Heart left ventricle (tissue), 16 donors: ENCODE data around the gene EXD3. TPM values are rescaled to one million over a fixed set of nuclear protein-coding genes. Genes with fewer than 3 reads are reported as not detected.
A peak's percentile ranks its signal among the peaks of the same experiment; 100 is the strongest.

Experiments used
- ATAC-seq, 4 donors: fragments of 200-7000 bp; cut with Tn5 transposase; one replicate each; pipeline ENCODE4 v1.9.1; 2020 to 2022; ENCODE audit warnings: moderate library complexity in 4 of 4, mild to moderate bottlenecking in 3 of 4, moderate number of reproducible peaks in 1 of 4
- DNase-seq, 5 donors: peaks; one replicate each; pipeline ENCODE4 v3.0.0-alpha.2; 2020
- H3K27ac ChIP-seq, 12 donors: fragments of 200-600 bp; sonication (generic) in 4 of 12; one replicate each; pipeline versions ENCODE4 v1.5.0 to v1.8.0; 2016 to 2022; ENCODE audit warnings: mild to moderate bottlenecking in 2 of 12
- H3K27me3 ChIP-seq, 9 donors: fragments of 200-600 bp; sonication (generic) in 2 of 9; one replicate each; pipeline versions ENCODE4 v1.5.1 to v1.8.0; 2016 to 2022; ENCODE audit warnings: mild to moderate bottlenecking in 3 of 9
- H3K36me3 ChIP-seq, 9 donors: fragments of 200-600 bp; sonication (generic) in 2 of 9; one replicate each; pipeline versions ENCODE4 v1.5.0 to v1.8.0; 2018 to 2022; ENCODE audit warnings: mild to moderate bottlenecking in 2 of 9
- H3K4me1 ChIP-seq, 12 donors: fragments of 200-600 bp; sonication (generic) in 4 of 12; one replicate each; pipeline versions ENCODE4 v1.5.0 to v1.8.0; 2016 to 2022; ENCODE audit warnings: mild to moderate bottlenecking in 3 of 12
- H3K4me3 ChIP-seq, 12 donors: fragments of 200-600 bp; sonication (generic) in 4 of 12; one replicate each; pipeline versions ENCODE4 v1.5.0 to v1.8.0; 2017 to 2022; ENCODE audit warnings: mild to moderate bottlenecking in 9 of 12, moderate library complexity in 4 of 12
- H3K9me3 ChIP-seq, 12 donors: fragments of 200-600 bp; sonication (generic) in 4 of 12; one replicate each; pipeline versions ENCODE4 v1.5.0 to v1.8.0; 2016 to 2022; ENCODE audit warnings: mild to moderate bottlenecking in 1 of 12
- POLR2A ChIP-seq, 2 donors: fragments of 450-650 bp; IDR thresholded peaks; one replicate each; pipeline ENCODE4 v1.6.1; 2017; ENCODE audit warnings: antibody characterized with exemption in 2 of 2, mild to moderate bottlenecking in 2 of 2, moderate library complexity in 2 of 2
- WGBS, 4 donors: extraction: QIAGEN DNeasy Blood & Tissue Kit in 2 of 4; methylation state at CpG; one replicate each; pipeline versions ENCODE4 v1.1.5 to v1.1.7; 2013 to 2018; 5-methylcytosine and 5-hydroxymethylcytosine counted together
- intact Hi-C, 10 donors: fragments of 100-400 bp; cut with DNase I; formaldehyde crosslinking; loops; one replicate each; pipeline versions ENCODE4 v1.11.1 to v1.14.2; 2022
- polyA plus RNA-seq, 2 donors: library from polyadenylated mRNA; stranded (reverse); fragments of 200-250 nt; gene quantifications; one replicate each; pipeline ENCODE4 v1.2.3, GENCODE V29; 2013
- total RNA-seq, 9 donors: library from RNA; depleted of rRNA in 2 of 9; stranded (reverse); fragments of >200 nt in 2 of 9; fragmentation: NEBNext Ultra II Directional in 3 of 9; extraction: Animal tissue kit (Norgen Biotek cat#: 25700) in 3 of 9; gene quantifications; one replicate each; pipeline versions ENCODE4 v1.1.0 to v1.2.4, GENCODE V29; 2016 to 2023
- TF ChIP-seq, protein P1 (sequence below), 12 donors: fragments of 200-600 bp; sonication (generic) in 4 of 12; IDR thresholded peaks; one replicate each; pipeline versions ENCODE4 v1.5.0 to v1.8.0; 2018 to 2022; ENCODE audit warnings: antibody characterized with exemption in 12 of 12, mild to moderate bottlenecking in 5 of 12
- donor health status: ischemic (EF 13 %, LVEDD 7.1; RV severe dilation, severe dysfunction).
- donor health status: healthy with polysubstance abuse.
- donor health status: DM: no; HTN: yes; CAD: no.
- donor health status: DM: no; HTN: no; CAD: no.
- donor health status: ischemic (EF 25% LVEDD 6.9; RV normal size, moderate dysfunction).
- donor health status: ischemic (EF 25% LVEDD 5.7; RV mildly dilated, moderate dysfunction).
- donor health status: healthy.
- donor health status: DM: yes; HTN: yes; CAD: no.
- donor health status: ischemic (EF 35%, LVEDD 5.7; RV mildly dilated, moderate dysfunction).
- donor health status: nonischemic (EF 11% LVEDD 7.7; RV severe dilation, severe dysfunction).
- donor health status: DM: yes; HTN: yes; CAD: no.
- donor health status: PGD.
- donor health status: ischemic (EF 29% LVEDD 5.4; RV normal size, mild dysfunction).
- donor health status: nonischemic (EF 23%, LVEDD 6.1; RV moderate dilation, normal function).

Gene EXD3
- total and polyA plus RNA-seq, 11 donors = 4.1 to 15.2 (median 8.6) TPM

- WGBS, 4 donors = 93 to 94% (median 94%) methylated on average over 22 to 25 of the region's 25 CpGs
- ATAC-seq (no peak), DNase-seq (peak in 2 of 5 donors; percentile 25 to 61)
- no peaks in the 10 kb centered on the region for H3K9me3 ChIP-seq
- TF ChIP-seq POLR2A (IDR thresholded peaks at IDR 0.05) = no peak
- TF ChIP-seq, protein P1, sequence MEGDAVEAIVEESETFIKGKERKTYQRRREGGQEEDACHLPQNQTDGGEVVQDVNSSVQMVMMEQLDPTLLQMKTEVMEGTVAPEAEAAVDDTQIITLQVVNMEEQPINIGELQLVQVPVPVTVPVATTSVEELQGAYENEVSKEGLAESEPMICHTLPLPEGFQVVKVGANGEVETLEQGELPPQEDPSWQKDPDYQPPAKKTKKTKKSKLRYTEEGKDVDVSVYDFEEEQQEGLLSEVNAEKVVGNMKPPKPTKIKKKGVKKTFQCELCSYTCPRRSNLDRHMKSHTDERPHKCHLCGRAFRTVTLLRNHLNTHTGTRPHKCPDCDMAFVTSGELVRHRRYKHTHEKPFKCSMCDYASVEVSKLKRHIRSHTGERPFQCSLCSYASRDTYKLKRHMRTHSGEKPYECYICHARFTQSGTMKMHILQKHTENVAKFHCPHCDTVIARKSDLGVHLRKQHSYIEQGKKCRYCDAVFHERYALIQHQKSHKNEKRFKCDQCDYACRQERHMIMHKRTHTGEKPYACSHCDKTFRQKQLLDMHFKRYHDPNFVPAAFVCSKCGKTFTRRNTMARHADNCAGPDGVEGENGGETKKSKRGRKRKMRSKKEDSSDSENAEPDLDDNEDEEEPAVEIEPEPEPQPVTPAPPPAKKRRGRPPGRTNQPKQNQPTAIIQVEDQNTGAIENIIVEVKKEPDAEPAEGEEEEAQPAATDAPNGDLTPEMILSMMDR (IDR thresholded peaks at IDR 0.05) = no peak
- peak overlapping the region in 1 of 12 donors; percentile 43 for H3K4me3 ChIP-seq
- peaks cover 0 to 4% (median 0%) of the 10 kb centered on the region in 9 donors for H3K36me3 ChIP-seq
- H3K4me1 ChIP-seq = peaks cover 3 to 39% (median 14%) of the 10 kb centered on the region in 12 donors
- peak overlapping the region in 1 of 12 donors; percentile 58 for H3K27ac ChIP-seq
- peaks cover 0 to 7% (median 0%) of the 10 kb centered on the region in 9 donors for H3K27me3 ChIP-seq
- intact Hi-C loops = loop anchor here in 1 of 10 donors (10.0 kb wide), 1 partner anchor 58 kb away; no protein-coding TSS in a partner anchor
Observed at GRCh38 chr9:137462396-137462985, 39.5 kb upstream of the EXD3 start.

DNA sequence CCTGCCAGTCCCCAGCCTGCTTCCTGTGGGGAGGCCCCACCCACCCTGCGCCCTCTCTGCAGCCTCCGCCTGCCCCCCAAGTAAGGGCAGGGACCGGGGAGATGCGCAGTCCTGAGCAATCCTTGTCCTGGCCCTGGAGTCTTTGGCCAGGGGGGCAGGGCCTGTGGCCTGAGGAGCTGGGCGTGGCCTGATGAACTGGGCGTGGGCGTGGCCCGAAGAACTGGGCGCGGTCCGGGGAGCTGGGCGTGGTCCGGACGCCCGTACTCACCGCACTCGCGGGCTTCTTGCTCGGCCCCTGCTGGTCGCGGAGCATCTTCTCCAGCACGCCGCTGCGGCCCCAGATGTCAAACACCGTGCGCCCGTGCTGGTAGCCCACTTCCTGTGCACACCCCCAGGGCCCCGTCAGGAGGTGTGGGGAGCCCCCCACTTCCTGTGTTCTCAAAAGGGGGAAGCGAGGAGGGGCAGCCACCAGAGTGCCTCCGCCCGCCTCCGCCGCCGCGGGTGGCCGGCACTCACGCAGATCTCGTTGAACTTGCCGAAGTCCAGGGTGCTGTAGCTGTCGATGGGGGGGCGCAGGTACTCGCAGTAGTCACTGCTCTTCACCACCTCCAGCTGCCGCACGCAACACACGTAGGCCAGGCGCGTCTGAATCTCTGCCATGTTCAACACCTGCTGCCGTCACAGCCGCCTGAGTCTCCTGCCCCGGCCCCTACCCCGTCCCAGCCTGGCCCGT lies 38.9 kb upstream of the EXD3 start:
- Histone ChIP-seq H3K4me1 (peaks cover 3 to 39% (median 14%) of the 10 kb centered on the region in 12 donors), H3K4me3 (peak overlapping the region in 1 of 12 donors; percentile 43), H3K27me3 (peaks cover 0 to 7% (median 0%) of the 10 kb centered on the region in 9 donors), H3K9me3 (no peaks in the 10 kb centered on the region), H3K27ac (peak overlapping the region in 1 of 12 donors; percentile 58), H3K36me3 (peaks cover 0 to 7% (median 3%) of the 10 kb centered on the region in 9 donors)
- WGBS, 4 donors = 45 to 82% (median 52%) methylated on average over 30 to 52 of the region's 52 CpGs
- intact Hi-C loops = loop anchor here in 1 of 10 donors (10.0 kb wide), 1 partner anchor 57 kb away; no protein-coding TSS in a partner anchor
- peak in 3 of 5 donors; percentile 47 to 85 (median 52) for DNase-seq
- ATAC-seq = peak in 1 of 4 donors; percentile 5
- TF ChIP-seq POLR2A (IDR thresholded peaks at IDR 0.05) = no peak
- TF ChIP-seq, protein P1 (IDR thresholded peaks at IDR 0.05) = no peak

DNA sequence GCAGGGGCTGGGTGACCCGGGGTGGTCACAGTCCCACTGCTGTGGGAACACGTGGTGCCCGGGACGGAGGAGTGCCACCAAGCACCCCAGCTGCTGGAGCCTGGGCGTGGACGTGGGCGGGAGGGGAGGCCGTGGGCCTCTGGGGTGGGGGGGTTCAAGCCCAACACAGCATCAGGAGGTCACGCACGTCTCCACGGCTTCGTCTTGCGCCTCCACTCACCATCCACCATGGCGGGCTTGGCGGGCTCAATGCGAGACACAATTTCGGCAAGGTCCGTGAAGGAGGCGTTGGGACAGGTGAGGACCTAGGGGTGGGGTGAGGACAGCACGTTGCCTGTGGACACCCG lies 38.3 kb upstream of the EXD3 start:
- H3K4me1 ChIP-seq = peaks cover 3 to 39% (median 14%) of the 10 kb centered on the region in 12 donors
- H3K36me3 ChIP-seq = peaks cover 0 to 12% (median 3%) of the 10 kb centered on the region in 9 donors
- peak in 3 of 5 donors; percentile 16 to 43 (median 28) for DNase-seq
- no peaks in the 10 kb centered on the region for H3K9me3 ChIP-seq
- TF ChIP-seq POLR2A (IDR thresholded peaks at IDR 0.05) = no peak
- TF ChIP-seq, protein P1 (IDR thresholded peaks at IDR 0.05) = no peak
- intact Hi-C loops = loop anchor here in 1 of 10 donors (10.0 kb wide), 1 partner anchor 56 kb away; no protein-coding TSS in a partner anchor
- 84 to 95% (median 88%) methylated on average over 14 to 21 of the region's 21 CpGs for WGBS, 4 donors
- H3K27ac ChIP-seq = peak overlapping the region in 1 of 12 donors; percentile 9
- ATAC-seq = no peak
- H3K27me3 ChIP-seq = peaks cover 0 to 7% (median 0%) of the 10 kb centered on the region in 9 donors
- peak overlapping the region in 1 of 12 donors; percentile 43 for H3K4me3 ChIP-seq
